Activated B cell treated with CpG ODN at 0.5 μM for 24 hours (primary cell): ENCODE measurements around the gene TFCP2. TPM values are rescaled to one million over a fixed set of nuclear protein-coding genes. Genes with fewer than 3 reads are reported as not detected.

Experiments
- ATAC-seq: fragments of 200-7000 bp; cut with Tn5 transposase; one replicate; pipeline ENCODE4 v1.10.0; 2021; ENCODE audit warnings: low read depth, mild to moderate bottlenecking, moderate library complexity
- CTCF ChIA-PET: fragments of 350-600 bp; sonication (Branson Sonifier 250); formaldehyde crosslinking; loops from one replicate; lab custom pipeline; 2021; ENCODE audit warnings: antibody characterized with exemption; lab: Charles Lee
- POLR2A ChIA-PET: fragments of 350-600 bp; sonication (Branson Sonifier 250); formaldehyde crosslinking; loops from one replicate; lab custom pipeline; 2021; ENCODE audit warnings: antibody characterized with exemption; lab: Charles Lee
- DNase-seq: peaks from one replicate; pipeline ENCODE4 v3.0.0; 2022
- H3K27ac Mint-ChIP-seq: one replicate; pipeline ENCODE4 v1.8.0; 2020; ENCODE audit warnings: mixed read lengths
- H3K27me3 Mint-ChIP-seq: one replicate; pipeline ENCODE4 v1.8.0; 2021; ENCODE audit warnings: mixed read lengths
- H3K36me3 Mint-ChIP-seq: one replicate; pipeline ENCODE4 v1.8.0; 2021; ENCODE audit warnings: low read depth, mixed read lengths
- H3K4me1 Mint-ChIP-seq: one replicate; pipeline ENCODE4 v1.8.0; 2021; ENCODE audit warnings: mixed read lengths
- H3K4me3 Mint-ChIP-seq: one replicate; pipeline ENCODE4 v1.8.0; 2020; ENCODE audit warnings: mild to moderate bottlenecking, mixed read lengths
- H3K9me3 Mint-ChIP-seq: one replicate; pipeline ENCODE4 v1.8.0; 2020; ENCODE audit warnings: mixed read lengths
- CTCF ChIP-seq: fragments of 200-600 bp; IDR thresholded peaks from one replicate; pipeline ENCODE4 v1.8.0; 2022; ENCODE audit warnings: antibody characterized with exemption, mild to moderate bottlenecking
- intact Hi-C: fragments of 100-400 bp; cut with micrococcal nuclease; formaldehyde crosslinking; loops from one replicate; pipeline ENCODE4 v1.15.1; 2024
- total RNA-seq: library from RNA; stranded (reverse); gene quantifications from 2 replicates; pipeline ENCODE4 v1.2.3, GENCODE V29; 2022

TFCP2 gene
- total RNA-seq, 1 donor from 2014 or later = 36.7 TPM

GRCh38 chr12:51210690-51211395, 37.9 kb upstream of the TFCP2 start:
- no peaks in the 10 kb centered on the region for H3K9me3 Mint-ChIP-seq
- no peaks in the 10 kb centered on the region for H3K4me1 Mint-ChIP-seq
- ChIA-PET POLR2A (interaction anchor here (0.5 kb wide), 1 partner anchor 78 kb away, joined by 3 read pairs; no protein-coding TSS in a partner anchor), CTCF (no interaction called here)
- no peaks in the 10 kb centered on the region for H3K27me3 Mint-ChIP-seq
- DNase-seq (no peak), ATAC-seq (no peak)
- peaks cover 15% of the 10 kb centered on the region for H3K36me3 Mint-ChIP-seq
- no peak overlapping the region for H3K27ac Mint-ChIP-seq
- no peak for TF ChIP-seq CTCF
- no peak overlapping the region for H3K4me3 Mint-ChIP-seq
- intact Hi-C loops = no loop called here

DNA sequence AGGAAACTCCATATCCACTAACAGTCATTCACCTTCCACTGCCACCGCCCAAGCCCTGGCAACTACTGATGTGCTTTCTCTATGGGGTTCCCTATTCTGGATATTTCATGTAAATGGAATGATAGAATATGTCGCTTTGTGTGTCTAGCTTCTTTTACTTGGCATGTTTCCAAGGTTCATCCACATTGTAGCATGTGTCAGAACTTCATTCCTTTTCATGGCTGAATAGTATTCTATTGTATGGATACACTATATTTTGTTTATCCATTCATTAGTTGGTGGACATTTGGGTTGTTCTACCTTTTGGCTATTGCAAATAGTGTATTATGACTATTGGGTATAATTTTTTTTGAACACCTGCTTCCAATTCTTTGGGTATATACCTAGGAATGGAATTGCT, 36.3 kb upstream of the TFCP2 start:
- Mint-ChIP-seq H3K4me1 (no peaks in the 10 kb centered on the region), H3K9me3 (no peaks in the 10 kb centered on the region), H3K4me3 (no peak overlapping the region), H3K27ac (no peak overlapping the region), H3K27me3 (no peaks in the 10 kb centered on the region), H3K36me3 (peaks cover 14% of the 10 kb centered on the region)
- TF ChIP-seq CTCF = no peak
- intact Hi-C loops = no loop called here
- POLR2A ChIA-PET = no interaction called here
- DNase-seq (no peak), ATAC-seq (no peak)
- CTCF ChIA-PET = interaction anchor here (0.9 kb wide), 1 partner anchor 131 kb away, joined by 3 read pairs; no protein-coding TSS in a partner anchor

GRCh38 chr12:51208016-51208660, 35.2 kb upstream of the TFCP2 start:
- peaks cover 11% of the 10 kb centered on the region for H3K36me3 Mint-ChIP-seq
- no peak for ATAC-seq
- no peak overlapping the region for H3K4me3 Mint-ChIP-seq
- no peaks in the 10 kb centered on the region for H3K9me3 Mint-ChIP-seq
- H3K27me3 Mint-ChIP-seq = no peaks in the 10 kb centered on the region
- intact Hi-C loops = no loop called here
- TF ChIP-seq CTCF = no peak
- H3K4me1 Mint-ChIP-seq = no peaks in the 10 kb centered on the region
- ChIA-PET CTCF (no interaction called here), POLR2A (no interaction called here)
- no peak for DNase-seq
- no peak overlapping the region for H3K27ac Mint-ChIP-seq

GRCh38 chr12:51205350-51205749, 32.4 kb upstream of the TFCP2 start:
- ChIA-PET CTCF (no interaction called here), POLR2A (interaction anchor here (0.7 to 1.4 kb wide), 3 partner anchors 13 to 33 kb away, joined by 3 to 10 read pairs (median 5); partner anchors contain the start of genes DAZAP2 and POU6F1)
- Mint-ChIP-seq H3K36me3 (peaks cover 9% of the 10 kb centered on the region), H3K27ac (no peak overlapping the region), H3K9me3 (no peaks in the 10 kb centered on the region), H3K27me3 (no peaks in the 10 kb centered on the region), H3K4me3 (no peak overlapping the region), H3K4me1 (no peaks in the 10 kb centered on the region)
- TF ChIP-seq CTCF = no peak
- DNase-seq = no peak
- intact Hi-C loops = no loop called here
- no peak for ATAC-seq

DNA sequence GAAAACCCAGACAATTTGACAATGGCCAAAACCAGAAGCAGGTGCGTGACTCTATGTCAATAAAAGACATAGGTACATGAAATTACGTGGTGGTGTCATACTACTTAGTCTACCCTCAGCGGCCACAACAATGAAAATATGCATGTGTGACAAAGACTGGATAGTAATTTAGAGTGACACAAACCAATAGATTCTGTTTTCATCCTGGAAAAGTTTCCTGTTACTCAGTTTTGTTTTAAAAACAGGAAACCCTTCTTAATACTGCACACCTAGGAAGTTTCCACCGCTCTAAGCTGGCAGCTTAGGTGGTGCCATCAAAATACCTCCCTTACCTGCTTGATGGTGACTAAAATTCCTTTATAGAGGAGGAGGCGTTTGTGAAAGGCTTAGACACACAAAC, 29.8 kb upstream of the TFCP2 start:
- ATAC-seq = no peak
- H3K27ac Mint-ChIP-seq = no peak overlapping the region
- H3K27me3 Mint-ChIP-seq = no peaks in the 10 kb centered on the region
- intact Hi-C loops = no loop called here
- H3K9me3 Mint-ChIP-seq = no peaks in the 10 kb centered on the region
- peaks cover 12% of the 10 kb centered on the region for H3K36me3 Mint-ChIP-seq
- no peak for TF ChIP-seq CTCF
- CTCF ChIA-PET = no interaction called here
- H3K4me1 Mint-ChIP-seq = no peaks in the 10 kb centered on the region
- POLR2A ChIA-PET = no interaction called here
- H3K4me3 Mint-ChIP-seq = no peak overlapping the region
- no peak for DNase-seq
